ENCODE data around the gene MID1IP1.

Gene MID1IP1

DNA sequence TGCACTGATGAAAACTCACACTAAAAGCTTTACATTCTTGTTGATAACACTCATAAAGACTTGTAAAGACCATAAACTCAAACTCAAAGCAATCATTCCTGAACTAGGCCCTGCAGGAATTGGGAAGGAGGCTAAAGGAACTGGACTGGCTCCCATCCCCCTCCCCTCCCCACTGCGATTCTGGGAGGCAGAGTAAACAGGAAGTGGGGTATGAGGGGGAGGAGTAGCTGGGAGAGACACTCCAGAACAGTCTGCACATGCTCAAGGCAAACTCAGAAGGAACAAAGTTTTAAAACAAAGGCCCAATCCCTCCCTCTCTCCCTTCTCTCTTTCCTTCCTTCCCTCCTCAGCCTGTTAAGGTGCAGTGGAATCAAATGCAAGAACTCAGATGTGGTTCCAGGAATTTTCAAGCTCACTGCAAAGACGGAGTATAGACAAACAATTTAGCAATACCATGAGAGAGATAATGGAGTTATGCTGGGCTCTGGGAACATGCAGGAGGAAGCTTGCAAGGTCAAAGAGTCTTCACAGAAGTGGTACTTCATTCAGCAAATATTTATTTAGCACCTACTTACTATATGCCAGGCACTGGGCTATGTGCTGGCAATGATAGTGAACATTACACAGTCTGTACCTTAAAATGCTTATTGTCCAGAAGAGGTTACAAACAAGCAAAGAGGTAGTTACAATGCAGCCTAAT lies 15.9 kb downstream of the MID1IP1 start:
- no peak for DNase-seq

DNA sequence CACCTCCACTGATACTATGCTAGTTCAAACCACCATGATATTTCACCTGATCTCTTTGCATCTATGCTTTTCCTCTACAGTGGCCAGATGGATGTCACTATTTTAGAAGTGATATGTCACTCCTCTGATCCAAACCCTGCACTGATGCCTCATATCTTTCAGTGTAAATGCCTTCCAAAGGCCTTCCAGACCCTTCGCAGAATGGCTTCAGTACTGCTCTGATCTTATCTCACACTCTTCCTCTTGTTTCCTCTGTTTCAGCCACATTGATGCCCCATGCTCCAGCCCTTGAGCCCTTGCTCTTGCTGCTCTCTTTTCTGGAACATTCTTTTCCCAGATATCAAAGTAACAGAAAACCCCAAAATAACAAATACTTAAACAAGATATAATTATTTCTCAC lies 17.9 kb downstream of the MID1IP1 start:
- no peak for DNase-seq

DNA sequence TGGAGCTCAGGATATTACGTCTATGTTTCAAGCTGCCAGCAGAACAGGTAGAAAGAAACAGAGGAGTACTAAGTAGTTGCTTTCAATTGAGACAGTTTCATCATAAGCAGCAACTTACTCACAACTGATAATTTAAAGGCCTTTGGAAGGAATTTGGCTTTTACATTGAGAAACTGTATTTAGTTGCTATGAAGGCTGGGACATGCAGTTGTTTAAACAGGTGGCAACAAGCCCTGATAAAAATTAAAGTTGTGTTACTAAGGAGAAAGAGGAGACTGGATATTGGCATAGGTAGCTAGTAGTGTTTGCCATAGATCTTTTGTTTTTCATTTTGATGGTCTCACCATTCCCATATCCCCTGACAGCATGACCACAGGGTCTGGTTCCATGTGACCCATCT lies 18.4 kb downstream of the MID1IP1 start:
- DNase-seq, result no peak

DNA sequence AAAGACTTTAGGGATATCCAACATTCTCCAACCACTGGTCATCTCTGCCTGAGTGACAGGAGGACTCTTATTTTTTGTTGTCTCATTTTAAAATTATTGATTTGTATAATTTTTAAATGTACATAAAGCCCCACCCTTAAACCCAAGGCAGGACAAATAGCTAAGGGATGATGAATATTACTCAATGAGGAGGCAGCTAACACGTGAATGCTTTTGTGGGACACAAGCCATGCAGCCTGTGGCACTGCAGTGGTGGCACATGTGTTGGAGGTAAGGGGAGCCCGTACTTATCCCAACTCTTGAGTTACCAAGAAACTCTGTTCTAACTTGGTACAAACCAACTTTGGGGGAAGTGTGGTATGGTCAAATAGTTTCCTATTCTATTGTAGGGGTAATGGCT lies 19.5 kb downstream of the MID1IP1 start:
- DNase-seq, result no peak

DNA sequence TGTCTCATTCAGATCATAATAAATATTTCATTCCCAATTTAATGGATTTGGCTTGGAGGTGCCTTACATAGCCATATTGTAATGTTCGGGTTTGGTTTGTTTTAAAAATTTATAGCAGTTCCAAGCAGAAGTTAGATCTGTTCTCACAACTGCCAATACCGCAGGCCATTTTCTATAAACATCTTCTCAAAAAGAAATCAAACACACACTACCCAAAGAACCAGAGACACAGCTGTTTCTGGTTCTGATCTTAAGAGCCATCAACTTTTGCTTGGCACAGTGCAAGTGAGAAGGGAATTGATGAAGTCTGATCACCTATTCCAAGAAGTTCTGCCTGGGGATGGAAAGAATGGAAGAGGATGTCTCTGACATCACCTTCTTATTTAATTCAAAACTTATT lies 22.9 kb downstream of the MID1IP1 start:
- no peak for DNase-seq

DNA sequence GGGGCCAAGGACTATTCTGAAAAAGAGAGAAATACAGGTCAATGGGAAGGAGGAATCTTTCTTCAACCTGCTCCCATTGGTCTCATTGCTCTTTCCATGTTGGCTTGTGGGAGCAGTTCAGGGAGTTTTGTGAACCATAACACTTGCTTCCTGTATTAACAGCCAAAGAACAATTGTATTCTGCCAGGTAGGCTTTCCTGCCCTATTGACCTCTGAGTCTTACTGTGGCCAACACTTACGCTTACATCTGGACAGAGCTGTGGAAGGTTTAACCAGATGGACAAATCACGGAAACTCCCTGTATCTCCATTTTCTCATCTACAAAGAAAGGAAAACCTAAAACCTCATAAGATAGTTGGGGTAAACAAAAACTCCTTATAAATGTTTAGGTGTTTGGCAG lies 30.7 kb downstream of the MID1IP1 start:
- DNase-seq, result no peak

DNA sequence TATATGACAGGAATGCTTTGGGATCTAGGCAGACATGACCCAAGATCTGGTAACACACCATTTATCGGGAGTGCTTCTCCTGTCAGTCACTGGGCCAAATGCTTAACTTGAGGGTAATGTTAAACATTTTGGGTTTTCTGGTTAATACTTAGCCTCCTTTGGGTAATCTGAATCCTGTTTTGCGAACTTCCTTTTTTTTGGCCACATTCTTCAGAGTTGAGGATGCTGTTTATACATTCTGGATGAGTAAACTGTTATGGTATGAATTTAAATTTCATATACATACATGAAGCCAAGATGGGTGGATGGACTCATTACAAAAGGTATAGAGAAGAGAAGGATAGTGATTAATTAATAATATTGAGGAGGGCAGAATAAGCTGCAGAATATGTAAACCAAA lies 36.1 kb downstream of the MID1IP1 start:
- no peak for DNase-seq

DNA sequence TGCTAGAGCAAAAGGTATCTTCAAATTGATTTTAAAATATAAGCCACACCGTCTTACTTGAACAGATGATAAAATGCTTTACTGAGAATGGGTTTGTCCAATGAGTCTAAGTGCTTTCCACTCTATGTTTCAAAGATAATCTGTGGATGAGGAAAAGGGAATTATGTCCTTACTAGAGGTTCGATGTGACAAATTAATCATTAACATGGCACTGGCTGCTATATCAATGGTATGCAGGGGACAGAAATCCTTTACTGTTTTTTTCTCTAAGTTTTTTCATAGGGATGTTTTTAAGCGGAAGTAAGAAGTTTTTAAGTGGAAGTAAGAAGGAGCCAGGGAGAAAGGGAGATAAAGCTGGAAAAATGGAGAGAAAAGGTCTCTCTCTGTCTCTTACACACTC lies 38.0 kb downstream of the MID1IP1 start:
- DNase-seq, result no peak

DNA sequence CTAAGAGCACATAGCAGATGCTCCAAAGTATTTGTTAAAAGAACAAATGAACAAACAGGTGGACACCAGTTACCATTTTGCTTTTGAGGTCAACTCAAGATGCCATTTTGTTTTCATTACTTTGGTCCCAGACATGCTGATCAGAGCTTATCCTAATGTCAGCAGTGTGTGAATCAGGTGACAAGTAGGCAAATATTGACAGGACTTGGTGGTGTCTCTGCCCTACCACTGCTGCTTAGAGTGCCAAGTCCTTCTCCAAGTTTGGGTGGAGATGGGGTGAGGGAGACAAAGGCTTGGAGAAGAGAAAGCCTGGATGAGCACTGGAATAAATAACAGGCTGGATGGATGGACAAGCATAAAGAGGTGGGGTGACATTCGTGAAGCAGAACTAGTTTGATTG lies 38.7 kb downstream of the MID1IP1 start:
- no peak for DNase-seq

DNA sequence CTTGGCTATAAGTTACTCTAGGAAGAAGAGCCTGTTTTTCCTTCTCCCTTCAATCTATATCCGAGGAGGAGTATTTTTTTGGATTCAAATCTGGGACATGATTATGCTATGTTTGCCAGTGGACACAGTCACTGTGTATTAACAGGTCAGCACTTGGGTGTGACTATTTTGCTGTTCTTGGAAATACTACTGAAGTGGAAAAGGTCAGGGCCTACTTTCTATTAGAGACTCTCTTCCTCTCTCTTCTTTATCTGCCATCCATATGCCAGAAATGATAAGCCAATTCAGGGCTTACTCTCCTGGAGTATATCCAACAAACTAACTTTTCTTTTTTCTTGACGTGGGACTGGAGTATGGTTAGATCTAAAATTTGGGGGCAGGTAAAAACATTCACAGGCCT lies 40.5 kb downstream of the MID1IP1 start:
- DNase-seq, result no peak

DNA sequence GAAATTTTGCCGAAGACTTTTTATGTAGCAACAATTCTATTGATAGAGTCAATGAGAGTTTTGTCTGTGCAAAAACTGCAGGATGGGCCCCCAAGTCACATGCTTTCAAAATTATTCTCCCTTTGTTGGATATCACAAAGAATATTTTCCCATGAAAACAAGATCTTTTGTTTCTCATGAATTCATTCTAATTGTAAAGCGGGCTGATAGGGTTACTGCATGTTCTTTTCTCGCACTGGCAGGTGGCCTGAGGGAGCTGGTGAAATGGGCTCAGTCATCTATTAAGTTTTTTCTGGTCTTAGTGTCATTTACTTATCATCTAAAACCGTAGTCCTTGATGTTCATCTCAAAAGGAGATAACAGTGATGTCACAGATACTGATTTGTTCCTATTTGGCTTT lies 44.2 kb downstream of the MID1IP1 start:
- no peak for DNase-seq

DNA sequence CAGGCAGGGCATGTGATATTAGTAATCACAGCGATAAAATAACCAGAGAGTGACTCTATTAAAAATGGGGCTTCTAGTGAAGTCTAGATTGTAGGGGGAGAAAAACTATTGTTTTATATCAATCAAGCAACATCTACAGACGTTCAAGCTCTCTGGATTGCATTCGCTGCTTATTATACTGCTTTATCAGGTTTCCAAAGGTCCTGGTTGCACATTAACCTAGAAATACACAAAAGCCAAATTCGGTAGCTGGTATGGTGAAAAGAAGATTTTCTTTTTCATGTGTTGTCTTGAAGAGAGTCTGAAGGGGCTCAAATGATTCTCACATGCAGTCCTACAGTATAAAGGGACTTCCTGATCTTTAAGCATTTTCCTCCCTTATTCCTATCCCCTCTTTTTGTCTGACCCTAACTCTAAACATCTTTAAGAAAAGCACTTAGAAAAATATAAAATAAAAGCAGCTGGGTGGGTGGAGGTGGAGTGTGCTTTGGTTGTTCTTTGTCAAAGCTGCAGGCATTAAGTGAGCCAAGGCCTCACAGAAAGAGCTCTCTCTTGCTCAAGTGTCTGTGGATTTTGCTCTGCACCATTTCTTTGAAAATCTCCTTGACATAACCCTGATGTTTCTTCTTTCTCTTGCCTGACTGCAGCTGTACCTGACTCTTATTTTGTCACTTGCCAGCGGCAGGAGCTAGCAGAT lies 46.1 kb downstream of the MID1IP1 start:
- no peak for DNase-seq

DNA sequence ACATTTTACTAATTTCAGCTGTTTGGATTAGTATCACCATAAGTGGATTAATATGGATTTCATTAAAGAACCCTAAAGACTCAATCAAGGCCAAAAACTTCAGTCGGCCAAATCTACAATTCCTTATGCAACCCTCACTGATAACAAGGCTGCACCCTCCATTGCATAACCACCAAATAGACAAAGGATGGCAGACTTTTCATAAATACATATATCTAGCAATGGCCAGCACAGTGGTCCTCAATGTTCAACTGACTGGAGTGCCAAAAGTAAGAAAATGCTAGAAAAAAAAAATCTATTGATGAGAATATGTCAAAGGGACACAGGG lies 46.6 kb downstream of the MID1IP1 start:
- DNase-seq, result no peak

DNA sequence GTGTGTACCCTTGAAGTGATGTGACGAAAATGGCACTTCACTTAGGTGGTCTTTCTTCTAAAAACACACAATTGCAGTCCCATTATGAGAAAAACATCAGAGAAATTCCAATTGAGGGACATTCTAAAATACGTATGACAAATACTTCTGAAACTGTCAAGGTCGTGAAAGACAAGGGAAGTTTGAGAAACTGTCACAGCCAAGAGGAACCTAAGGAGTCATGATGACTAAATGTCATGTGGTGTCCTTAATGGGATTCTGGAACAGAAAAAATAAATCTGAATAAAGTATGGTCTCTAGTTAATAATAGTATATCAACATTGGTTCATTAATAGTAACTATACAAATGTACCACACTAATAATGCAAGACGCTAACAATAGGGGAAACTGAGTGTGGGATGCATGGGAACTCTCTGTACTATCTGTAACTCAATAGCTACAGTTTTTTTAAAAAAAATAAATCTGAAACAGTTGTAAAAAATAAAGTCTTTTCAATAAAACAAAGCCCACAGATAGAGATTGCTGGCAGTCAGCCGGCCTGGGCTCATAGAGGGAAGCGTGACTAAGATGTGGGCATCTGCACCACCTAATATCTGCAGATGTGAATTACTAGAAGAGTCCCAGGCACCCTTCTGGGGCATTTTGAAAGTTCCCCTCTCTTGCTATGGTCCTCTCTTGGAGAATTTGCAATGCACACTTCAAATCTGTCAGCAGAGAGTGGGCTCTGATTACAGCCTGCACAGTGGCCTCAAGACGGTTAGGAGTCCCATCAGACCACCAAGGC lies 47.6 kb downstream of the MID1IP1 start:
- DNase-seq, result no peak

DNA sequence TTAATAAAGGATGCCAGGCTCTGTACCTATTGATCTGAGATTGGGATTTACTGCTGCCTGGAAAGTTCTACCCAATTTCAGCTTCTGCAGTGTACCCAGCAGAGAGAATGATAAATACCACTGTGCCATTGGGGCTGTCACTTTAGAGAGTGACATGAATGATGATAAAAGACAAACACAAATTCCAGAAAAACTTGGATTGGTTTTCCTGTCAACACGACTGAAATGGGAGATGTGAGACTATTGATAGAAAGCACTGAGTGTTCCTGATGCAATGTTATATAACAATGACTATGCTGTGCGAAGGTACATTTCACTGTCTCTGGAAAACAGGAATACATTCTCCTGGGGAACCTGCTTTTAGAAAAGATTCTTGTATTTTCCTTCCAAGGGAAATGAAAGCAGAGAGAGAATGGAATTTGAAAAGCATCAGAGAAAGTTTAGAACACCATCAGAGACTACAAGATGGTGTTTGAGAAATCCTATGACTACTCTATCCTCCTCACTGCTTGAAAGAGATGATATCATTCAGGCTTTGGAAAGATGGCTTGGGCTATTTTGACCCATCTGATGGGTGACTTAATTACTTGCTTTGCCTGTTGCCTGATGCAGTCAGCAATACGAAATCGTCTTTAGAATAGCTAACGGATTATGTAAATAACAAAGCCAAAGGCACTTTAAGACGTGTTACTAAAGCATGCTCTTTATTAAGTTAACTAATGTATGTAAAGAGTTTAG lies 49.7 kb downstream of the MID1IP1 start:
- no peak for DNase-seq

DNA sequence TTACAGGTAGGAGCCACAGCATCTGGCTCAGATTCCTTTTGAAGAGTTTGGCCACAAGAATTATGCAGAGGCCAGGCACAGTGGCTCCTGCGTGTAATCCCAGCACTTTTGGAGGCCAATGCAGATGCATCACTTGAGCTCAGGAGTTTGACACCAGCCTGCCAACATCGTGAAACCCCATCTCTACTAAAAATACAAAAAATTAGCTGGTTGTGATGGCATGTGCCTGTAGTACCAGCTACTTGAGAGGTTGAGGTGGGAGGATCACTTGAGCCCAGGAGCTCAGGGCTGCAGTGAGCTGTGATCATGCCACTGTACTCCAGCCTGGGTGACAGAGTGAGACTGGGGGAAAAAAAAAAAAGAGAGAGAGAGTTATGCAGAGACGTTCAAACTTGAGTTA lies 53.0 kb downstream of the MID1IP1 start:
- no peak for DNase-seq

Measured in 8988T (cell line).